NCI-H748 (cell line): ENCODE measurements around the gene ARHGEF11.
A peak's percentile ranks its signal among the peaks of the same experiment; 100 is the strongest.
"Not testable (repeated sequence)": the region's sequence is repeated elsewhere in the genome, so short reads cannot be mapped to it uniquely, and the experiment has no call there.

ENCODE experiments used
- DNase-seq: peaks from one replicate; lab custom pipeline; 2025; ENCODE audit not compliant: unreplicated experiment; lab: John Stamatoyannopoulos, UW

The ARHGEF11 gene

DNA sequence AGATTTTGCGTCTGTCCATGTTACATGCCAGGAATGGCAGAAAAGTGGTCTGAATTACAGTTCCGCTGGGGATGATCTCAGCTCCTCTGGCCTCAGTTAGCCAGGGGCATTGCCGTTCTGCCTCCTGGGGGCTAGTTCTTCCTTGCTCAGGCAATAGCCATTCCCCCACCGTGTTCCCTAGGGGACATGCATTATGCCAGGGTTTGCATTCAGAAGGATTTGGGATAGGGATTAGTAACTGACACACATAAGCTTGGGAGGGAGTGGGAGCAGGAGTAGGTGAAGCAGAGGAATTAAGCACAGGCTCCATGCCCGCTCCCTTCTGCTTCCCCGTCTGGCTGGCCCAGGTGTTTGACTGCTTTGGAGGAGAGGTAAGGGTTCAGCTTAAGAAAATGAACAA lies 112.4 kb downstream of the ARHGEF11 start:
- DNase-seq = no peak

DNA sequence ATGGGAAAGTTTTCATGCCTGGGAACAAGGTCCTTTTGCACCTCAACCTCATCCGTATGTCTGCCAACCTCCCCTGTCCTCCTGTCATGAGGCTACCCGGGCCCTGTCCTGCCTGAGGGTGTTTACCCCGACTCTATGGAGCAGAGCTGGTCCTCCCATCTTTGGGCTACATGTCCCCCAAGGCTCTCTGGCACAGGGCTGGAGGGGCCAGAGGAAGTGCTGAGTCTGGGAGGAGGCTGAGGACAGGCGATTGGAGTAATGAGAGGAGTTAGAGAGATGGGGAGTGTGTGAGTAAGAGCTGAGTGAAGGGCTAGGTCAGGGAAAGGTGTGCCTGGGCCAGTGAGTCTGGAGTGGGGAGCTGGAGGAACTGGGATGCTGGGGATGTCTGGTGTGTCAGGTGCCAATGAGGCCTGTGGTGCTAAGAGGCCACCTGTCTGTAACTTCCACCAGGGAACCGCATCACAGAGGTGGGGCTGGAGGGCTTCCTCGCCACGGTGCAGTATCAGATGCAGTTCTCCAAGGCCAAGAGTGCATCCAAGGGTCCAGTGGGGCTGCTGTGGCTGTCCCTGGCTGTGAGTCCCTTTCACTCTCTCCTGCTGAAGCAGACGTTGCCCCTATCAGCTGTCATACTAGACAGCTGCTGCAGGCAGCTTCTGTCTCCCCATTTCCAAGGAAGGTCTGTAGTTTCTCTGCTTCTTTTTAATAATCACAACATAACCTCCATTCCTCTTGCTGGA lies 113.4 kb downstream of the ARHGEF11 start:
- no peak for DNase-seq

DNA sequence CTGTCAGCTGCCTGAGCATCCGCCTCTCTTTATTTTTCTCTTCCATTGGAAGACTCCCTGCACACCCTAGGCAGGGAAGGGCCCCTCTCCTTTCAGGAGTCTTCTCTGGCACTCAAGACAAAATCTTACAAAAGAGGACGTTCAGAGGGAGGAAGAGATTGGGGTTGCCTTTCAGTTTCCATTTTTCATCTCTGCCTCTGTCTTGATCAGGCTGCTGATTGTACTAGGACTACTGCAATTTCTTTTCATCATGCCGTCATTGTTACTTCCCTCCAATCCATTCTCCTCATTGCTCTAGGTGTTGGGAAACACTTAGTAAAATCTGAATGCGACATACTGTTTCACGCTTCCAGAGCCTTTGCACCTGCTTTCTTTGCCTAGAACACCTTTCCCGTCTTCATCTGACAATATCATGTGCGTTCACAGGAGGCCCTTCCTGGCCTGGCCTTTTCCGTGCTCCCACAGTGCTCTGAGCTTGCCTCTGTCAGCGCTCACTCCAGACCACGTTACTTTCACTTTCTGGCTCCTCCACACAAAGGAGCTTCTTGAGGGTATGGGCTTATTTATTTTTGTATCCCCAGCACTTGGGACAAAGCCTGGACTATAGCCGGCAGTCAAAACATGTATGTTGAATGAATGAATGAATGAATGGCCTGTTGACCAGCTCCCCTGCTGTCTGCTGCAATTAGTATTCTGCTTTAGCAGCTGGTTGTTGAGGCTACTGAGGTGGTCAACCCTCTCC lies 114.2 kb downstream of the ARHGEF11 start:
- DNase-seq = peak; percentile 19

DNA sequence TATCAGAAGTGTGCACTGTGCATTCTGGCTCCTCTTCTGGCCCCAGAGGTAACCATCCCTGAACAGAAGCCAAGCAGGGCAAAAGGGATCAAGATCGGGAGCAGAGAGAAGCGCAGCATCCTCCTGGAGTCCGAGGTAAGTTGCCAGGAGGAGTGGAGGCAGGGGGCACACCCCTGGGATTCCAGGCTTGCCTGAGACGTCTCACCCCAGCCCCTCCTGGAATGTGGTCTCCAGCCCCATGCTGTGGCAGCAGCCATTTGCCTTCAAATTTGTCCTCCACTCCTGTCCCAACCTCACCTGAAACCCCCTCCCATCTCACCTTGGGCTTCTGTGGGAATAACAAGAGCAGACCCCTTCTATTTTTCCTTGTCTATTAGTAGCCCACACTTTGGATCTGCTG lies 115.1 kb downstream of the ARHGEF11 start:
- no peak for DNase-seq

DNA sequence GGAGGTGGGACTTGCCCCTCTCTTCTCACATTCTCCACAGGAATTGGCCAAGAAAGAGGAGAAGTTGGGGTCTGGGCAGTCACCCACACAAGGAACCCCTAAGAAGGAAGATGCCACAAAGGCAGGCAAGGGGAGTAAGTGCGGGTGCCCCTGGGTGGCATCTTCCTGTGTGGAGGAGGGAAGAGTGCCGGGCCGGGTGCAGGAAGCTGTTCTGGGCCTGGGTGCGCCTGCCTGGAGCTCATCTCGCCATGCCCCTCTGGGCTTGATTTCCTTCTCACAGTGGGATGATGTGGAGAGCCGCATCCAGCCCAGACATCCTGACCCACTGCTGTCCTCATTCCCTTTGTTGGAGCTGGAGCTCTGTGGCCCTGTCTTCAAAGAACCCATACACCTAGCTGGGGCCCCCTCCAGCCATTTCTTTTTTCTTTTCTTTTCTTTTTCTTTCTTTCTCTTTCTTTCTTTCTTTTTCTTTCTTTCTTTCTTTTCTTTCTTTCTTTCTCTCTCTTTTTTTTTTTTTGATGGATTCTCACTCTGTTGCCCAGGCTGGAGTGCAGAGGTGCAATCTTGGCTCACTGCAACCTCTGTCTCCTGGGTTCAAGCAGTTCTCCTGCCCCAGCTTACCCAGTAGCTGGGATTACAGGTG lies 115.8 kb downstream of the ARHGEF11 start:
- no peak for DNase-seq

DNA sequence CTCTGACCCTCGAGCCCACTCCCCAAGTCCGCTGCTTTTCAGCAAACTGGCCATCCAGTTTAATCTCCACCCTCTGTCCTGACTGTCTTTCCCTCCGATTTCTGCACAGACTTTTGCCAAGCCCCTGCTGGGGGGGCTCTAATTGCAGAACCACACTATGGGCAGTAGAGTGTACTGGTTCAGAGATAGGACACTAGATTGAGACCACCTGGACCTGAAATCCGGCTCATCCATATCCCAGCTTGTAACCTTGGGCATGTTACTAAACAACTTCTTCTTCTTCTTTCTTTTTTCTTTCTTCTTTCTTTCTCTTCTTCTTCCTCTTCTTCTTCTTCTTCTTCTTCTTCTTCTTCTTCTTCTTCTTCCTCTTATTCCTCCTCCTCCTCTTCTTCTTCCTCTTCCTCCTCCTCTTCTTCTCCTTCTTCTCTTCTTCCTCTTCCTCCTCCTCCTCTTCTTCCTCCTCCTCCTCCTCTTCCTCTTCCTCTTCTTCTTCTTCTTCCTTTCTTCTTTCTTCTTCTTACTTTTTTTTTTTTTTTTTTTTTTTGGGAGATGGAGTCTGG lies 117.4 kb downstream of the ARHGEF11 start:
- no peak for DNase-seq

DNA sequence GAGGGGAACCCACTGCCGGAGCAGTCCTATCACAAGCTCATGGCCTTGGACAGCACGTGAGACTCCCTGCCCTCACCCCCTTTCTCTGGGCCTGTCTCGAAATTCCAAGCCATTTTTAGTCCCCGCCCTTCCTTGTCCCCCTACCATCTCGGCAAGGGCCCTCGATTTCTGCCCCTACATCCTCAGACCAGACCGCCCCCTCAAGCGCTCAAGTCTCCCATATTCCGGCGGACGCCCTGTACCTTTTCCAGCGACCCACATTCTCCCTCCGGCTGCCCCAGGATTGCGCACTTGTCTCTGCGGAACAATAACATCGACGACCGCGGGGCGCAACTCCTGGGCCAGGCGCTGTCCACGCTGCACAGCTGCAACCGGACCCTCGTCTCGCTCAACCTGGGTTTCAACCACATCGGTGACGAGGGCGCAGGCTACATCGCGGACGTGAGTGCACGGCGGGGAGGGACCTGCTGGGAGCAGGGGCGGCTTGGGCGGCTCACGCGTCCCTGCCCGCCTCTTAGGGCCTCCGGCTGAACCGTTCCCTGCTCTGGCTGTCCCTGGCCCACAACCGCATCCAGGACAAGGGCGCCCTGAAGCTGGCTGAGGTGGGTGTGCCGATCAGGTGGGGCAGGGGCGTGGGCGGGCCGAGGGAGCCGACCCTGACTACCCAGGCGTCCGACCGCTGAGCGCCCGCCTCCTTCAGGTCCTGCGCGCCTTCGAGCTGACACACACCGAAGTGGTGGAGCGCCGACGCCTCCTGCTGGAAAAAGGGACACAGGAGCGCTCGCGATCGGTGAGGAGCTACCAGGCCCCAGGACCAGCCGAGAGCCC lies 118.1 kb downstream of the ARHGEF11 start:
- DNase-seq = peak; percentile 85

DNA sequence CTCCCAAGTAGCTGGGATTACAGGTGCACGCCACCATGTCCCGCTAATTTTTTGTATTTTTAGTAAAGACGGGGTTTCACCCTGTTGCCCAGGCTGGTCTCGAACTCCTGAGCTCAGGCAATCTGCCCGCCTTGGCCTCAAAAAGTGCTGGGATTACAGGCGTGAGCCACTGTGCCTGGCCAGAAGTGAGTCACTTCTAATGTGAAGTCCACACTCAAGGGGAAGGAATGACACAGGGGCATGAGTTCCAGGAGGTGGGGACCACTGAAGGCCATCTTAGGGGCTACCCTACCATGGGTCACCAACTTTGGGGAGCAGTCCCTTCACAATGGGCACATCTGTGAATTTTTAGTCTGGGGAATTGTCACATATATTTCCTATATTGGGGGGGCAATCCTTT lies 118.8 kb downstream of the ARHGEF11 start:
- not testable (repeated sequence) for DNase-seq

DNA sequence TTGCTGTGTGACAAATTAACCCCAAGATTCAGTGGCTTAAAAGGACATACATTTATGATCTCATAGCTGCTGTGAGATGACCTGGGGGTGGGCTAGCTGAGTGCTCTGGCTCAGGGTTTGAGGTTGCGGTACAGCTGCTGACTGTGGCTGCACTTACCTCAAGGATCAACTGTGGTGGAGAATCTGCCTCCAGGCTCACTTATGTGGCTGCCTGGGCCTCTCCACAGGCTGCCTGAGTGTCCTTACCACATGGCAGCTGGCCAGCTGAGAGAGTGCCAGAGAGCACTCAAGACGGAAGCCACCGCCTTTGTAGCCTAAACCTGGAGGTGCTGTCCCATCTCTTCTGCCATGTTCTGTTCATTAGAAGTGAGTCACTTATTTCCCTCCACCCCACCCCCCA lies 119.4 kb downstream of the ARHGEF11 start:
- DNase-seq = peak; percentile 19

DNA sequence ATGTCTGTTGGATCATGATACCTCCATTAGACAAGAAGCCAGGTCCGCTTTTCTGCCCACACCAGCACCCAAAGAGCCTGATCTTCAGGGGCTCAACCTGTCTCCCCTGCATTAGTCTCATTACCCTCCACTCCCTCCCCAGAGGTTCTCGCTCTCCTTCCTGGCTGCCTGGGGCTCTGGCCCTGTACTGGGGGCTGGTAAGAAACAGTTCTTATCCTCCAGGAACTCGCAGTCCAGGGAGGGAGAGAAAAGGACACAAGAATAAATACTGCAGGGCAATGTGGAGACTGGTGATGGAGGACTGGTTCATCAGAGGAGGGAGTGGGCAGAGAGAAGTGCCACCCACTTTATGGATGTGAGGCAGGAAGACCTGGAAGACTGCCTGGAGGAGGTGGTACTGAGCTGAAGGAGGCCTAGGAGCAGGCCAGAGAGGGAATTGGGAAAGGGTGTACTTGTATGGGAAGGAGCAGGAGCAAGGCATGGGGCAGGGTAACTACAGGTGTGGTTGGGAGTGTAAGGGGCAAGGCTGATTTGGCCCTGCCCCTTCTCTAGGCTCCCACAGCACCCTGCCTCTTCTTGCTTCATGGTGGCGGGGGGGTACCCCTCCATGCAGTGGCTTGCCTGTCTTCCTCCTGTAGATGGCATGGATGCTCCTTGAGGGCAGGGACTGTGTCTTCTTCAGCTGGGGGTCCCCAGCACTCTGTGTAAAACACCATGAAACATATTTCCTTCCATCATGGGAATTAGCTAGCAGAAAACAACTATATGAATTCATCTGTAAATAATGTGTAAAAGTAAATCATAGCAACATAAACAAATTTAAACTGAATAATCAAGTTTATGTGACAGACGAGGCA lies 120.2 kb downstream of the ARHGEF11 start:
- no peak for DNase-seq

DNA sequence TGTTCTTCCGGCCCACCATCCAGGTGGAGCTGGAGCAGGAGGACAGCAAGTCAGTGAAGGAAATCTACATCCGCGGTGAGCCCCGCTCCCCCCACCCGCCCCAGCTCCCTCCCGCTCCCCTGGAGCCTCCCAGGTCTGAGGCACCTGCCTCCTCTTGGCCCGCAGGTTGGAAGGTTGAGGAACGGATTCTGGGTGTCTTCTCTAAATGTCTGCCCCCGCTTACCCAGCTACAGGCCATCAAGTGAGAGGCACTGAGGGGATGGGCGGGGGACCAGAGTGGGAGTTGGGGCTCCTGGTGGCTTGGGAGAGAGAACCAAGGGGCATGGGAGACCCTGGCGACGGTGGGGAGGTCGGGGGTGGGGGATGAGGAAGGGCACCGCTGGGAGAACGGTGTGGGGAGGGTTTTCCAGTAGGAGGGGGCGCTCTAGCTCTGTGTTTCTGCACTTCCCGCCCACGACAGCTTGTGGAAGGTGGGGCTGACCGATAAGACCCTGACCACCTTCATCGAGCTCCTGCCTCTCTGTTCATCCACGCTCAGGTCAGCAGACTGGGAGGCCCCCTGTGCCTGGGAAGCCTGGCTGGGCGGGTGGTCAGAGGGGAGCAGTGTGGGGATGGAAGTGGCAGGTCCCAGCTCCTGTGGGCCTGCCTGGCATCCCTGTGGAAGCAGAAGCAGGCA lies 120.9 kb downstream of the ARHGEF11 start:
- peak; percentile 3 for DNase-seq

DNA sequence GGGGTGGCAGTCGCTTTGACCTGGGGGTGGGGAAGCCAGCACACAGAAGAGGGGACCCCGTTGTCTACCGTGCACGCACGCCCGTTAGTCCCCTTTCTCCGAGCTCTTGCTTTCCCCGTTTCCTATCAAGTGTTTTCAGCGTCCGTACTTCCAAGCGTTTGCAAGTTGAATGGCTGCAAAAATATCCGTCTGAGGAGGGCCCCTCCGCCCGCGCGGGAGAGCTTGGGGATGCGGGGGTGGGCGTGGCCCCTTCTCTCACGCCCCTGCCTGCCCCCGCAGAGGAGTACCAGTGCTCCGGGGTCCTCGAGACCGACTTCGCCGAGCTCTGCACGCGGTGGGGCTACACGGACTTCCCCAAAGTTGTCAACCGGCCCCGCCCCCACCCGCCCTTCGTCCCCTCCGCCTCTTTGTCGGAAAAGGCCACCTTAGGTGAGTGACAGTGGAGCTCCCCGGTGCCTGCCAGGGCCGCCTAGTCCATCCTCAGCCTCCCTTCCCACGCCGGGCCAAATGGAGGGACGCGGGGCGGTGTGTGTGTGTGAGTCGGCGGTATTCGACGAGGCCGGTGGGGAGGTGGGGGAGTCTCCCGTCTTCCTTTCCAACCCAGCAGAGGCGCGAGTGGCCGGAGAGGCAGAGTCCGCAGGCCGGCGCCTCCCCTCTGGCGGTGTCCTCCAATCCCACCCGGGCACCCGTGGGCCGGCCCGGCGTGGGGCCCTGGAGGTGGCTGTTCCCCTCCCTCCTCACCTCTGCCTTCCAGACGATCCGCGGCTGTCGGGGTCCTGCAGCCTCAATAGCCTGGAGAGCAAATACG lies 121.7 kb downstream of the ARHGEF11 start:
- no peak for DNase-seq

DNA sequence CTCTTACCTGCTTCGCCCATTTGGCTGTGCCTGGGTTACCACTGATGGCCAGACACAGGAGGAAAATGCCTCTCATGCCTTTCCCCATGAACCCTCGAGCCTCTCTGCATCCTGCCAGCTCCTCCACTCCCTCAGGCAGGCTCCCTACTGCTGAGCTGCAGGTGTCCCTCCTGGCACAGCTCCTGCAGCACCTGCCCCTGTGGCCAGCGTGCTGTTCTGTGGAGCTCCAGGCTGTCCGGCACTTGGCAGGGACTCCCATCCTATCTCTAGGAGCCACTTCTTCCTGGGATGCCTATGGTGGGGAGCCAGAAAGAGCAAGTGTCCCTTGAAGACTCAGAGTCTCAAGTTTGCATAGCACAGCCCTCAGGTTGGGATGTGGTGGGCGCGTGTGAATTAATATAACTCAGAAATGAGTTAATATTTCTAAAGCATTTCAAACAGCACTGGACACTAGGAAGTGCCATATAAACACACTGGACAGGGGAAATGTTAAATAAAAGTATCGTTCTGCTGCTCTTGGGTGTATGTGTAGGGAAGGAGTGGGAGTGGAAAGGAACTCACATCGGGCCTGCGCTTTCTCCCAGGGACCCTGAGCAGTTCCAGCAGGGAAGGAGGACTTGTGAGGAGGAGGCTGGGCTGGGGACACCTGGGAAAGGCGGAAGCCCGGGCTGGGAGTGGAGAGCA lies 122.4 kb downstream of the ARHGEF11 start:
- DNase-seq = peak; percentile 11

DNA sequence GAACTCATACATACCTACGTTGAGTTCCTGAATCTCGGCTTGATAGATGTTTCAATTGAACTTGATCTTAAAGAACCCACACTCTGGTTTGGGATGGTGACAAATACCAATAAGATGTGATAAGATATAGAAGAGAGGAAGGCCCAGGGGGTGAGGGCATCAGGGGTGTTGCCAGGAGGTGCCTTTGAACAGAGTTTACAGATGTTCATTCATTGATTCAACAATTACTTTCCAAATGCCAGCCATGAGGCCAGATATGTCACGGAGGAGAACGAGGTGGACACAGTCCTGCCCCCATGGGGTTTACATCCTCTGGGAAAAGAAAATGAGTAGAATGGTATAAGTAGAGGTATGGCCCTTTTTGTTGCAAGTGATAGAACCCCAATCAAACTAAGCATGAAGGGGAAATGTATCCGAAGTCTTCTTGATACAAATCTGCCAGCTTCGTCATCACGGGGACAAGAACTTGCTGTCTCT lies 124.5 kb downstream of the ARHGEF11 start:
- no peak for DNase-seq

DNA sequence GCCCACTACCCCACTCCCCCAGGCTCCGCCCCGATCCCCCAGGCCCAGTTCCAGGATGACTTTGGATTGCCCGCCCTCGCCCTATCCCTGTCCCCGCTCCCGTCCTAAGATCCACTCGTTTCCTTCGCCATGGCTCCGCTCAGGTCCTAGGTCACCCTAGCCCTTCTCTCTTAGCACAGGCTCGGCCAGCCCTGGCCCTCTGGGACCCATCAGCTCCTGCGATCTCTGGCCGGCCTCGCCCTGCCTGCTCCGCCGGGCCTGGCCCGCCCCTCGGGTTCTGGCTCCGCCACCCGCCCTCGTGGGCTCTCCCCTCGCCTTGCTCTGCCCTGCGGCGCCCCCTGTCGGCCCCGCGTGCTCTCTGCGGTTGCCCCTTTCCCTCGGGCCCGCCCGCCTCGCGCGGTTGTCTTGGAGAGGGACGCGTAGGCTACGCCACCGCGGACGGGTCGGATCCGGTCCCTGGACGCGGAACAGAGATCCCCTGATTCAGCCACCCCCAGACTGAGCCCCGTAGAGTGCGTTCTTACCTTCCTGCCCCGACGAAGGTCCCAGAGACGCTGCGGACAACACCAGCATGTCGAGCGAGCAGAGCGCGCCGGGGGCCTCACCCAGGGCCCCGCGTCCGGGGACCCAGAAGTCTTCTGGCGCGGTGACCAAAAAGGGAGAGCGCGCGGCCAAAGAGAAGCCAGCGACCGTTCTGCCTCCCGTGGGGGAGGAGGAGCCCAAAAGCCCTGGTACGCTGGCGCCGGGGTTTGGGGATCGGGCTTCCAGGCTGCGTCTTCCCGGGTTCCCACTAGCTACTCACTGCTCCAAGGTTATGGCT lies 125.1 kb downstream of the ARHGEF11 start, which contains the start of gene LRRC71:
Gene LRRC71 (plus strand): TSS at position 400 of the 820 bp plus-strand sequence. CDS start 172 bp downstream, at position 572.
- DNase-seq = peak; percentile 66

DNA sequence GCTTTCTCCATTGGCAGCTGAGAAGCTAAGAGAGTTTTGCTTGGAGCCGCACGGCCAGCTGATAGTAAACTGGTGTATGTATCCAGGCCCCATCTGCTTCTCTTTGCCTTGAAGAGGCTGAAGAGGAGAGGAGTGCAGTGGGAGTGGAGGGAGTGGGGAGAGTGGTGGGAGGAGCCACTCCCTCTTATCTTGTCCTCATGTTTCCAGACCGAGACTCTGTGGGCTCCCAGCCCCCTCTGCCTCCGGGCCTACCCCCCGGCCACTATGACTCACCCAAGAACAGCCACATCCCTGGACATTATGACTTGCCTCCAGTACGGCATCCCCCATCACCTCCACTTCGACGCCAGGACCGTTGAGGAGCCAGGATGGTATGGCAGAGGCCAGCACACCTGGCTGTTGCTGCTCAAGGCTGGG lies 131.1 kb downstream of the ARHGEF11 start:
- DNase-seq = no peak
